Skin of body (tissue), 2 donors: Measurements from ENCODE around the gene CDHR1. TPM values are rescaled to one million over a fixed set of nuclear protein-coding genes. Genes with fewer than 3 reads are reported as not detected.
"Not testable (repeated sequence)": the region's sequence is repeated elsewhere in the genome, so short reads cannot be mapped to it uniquely, and the experiment has no call there.

Experiments
- DNase-seq: peaks from one replicate; lab custom pipeline; 2025; lab: John Stamatoyannopoulos, UW
- total RNA-seq: library from RNA; depleted of rRNA; stranded (reverse); fragments of >200 nt; gene quantifications from one replicate; pipeline ENCODE4 v1.2.3, GENCODE V29; 2014

The CDHR1 gene
- total RNA-seq, 1 donor from 2014 or later: 1.7 TPM

- DNase-seq: no peak
Observed at GRCh38 chr10:84173501-84173929, 20.8 kb upstream of the CDHR1 start, which contains the start of gene GPR15LG. Gene GPR15LG, plus strand, starts transcription at chr10:84173801. Its CDS starts 51 bp downstream, at chr10:84173852.

- DNase-seq: no peak
Observed at GRCh38 chr10:84175436-84175835, 18.9 kb upstream of the CDHR1 start.

GRCh38 chr10:84176351-84176750 lies 18.0 kb upstream of the CDHR1 start:
- no peak for DNase-seq

GRCh38 chr10:84176836-84177474 lies 17.4 kb upstream of the CDHR1 start:
- DNase-seq: no peak

- DNase-seq: no peak
Observed at GRCh38 chr10:84177541-84178141, 16.7 kb upstream of the CDHR1 start.

GRCh38 chr10:84178160-84178609 lies 16.2 kb upstream of the CDHR1 start:
- no peak for DNase-seq

GRCh38 chr10:84179059-84179710 lies 15.2 kb upstream of the CDHR1 start:
- peak; percentile 36 for DNase-seq

GRCh38 chr10:84180386-84180785 lies 14.0 kb upstream of the CDHR1 start:
- DNase-seq: not testable (repeated sequence)

- DNase-seq: no peak
Observed at GRCh38 chr10:84181631-84182030, 12.7 kb upstream of the CDHR1 start.

- no peak for DNase-seq
Observed at GRCh38 chr10:84184517-84184916, 9.8 kb upstream of the CDHR1 start.

GRCh38 chr10:84185526-84186175 lies 8.7 kb upstream of the CDHR1 start:
- DNase-seq: no peak

GRCh38 chr10:84188815-84189214 lies 5.5 kb upstream of the CDHR1 start:
- DNase-seq: no peak

- no peak for DNase-seq
Observed at GRCh38 chr10:84190621-84191020, 3.7 kb upstream of the CDHR1 start.

- no peak for DNase-seq
Observed at GRCh38 chr10:84191106-84191505, 3.2 kb upstream of the CDHR1 start.

GRCh38 chr10:84193327-84193726 lies 1.0 kb upstream of the CDHR1 start:
- DNase-seq: no peak

GRCh38 chr10:84193846-84194423 lies 402 bp upstream of the CDHR1 start:
- no peak for DNase-seq

- DNase-seq: no peak
Observed at GRCh38 chr10:84195044-84195830, 900 bp downstream of the CDHR1 start.

GRCh38 chr10:84196083-84196482 lies 1.7 kb downstream of the CDHR1 start:
- no peak for DNase-seq

- DNase-seq: no peak
Observed at GRCh38 chr10:84196941-84197340, 2.6 kb downstream of the CDHR1 start.

GRCh38 chr10:84197643-84198042 lies 3.3 kb downstream of the CDHR1 start:
- DNase-seq: no peak
